GM19438 (cell line): ENCODE results near the gene EPHB1.

Source experiments
- ATAC-seq: cut with Tn5 transposase; IDR thresholded peaks from one replicate; pipeline ENCODE4 v1.9.1; 2021; ENCODE audit warnings: low read depth; ENCODE audit not compliant: unreplicated experiment

The EPHB1 gene

GRCh38 chr3:135170732-135171131 is 375.7 kb downstream of the EPHB1 start:
- no peak for ATAC-seq

- no peak for ATAC-seq
Observed at GRCh38 chr3:135172191-135172869, 377.3 kb downstream of the EPHB1 start.

GRCh38 chr3:135175728-135176277 is 380.7 kb downstream of the EPHB1 start:
- ATAC-seq, result no peak

GRCh38 chr3:135176881-135177280 is 381.8 kb downstream of the EPHB1 start:
- ATAC-seq, result no peak

- ATAC-seq, result no peak
Observed at GRCh38 chr3:135178566-135178965, 383.5 kb downstream of the EPHB1 start.

GRCh38 chr3:135181408-135181807 is 386.3 kb downstream of the EPHB1 start:
- no peak for ATAC-seq

GRCh38 chr3:135182364-135182998 is 387.4 kb downstream of the EPHB1 start:
- ATAC-seq, result no peak

- no peak for ATAC-seq
Observed at GRCh38 chr3:135190658-135191057, 395.6 kb downstream of the EPHB1 start.

GRCh38 chr3:135191708-135192107 is 396.6 kb downstream of the EPHB1 start:
- ATAC-seq, result no peak

GRCh38 chr3:135192929-135193328 is 397.9 kb downstream of the EPHB1 start:
- no peak for ATAC-seq

GRCh38 chr3:135197246-135197645 is 402.2 kb downstream of the EPHB1 start:
- ATAC-seq, result no peak

- no peak for ATAC-seq
Observed at GRCh38 chr3:135197856-135198255, 402.8 kb downstream of the EPHB1 start.

- no peak for ATAC-seq
Observed at GRCh38 chr3:135199137-135199536, 404.1 kb downstream of the EPHB1 start.

- ATAC-seq, result no peak
Observed at GRCh38 chr3:135203026-135203425, 408.0 kb downstream of the EPHB1 start.

GRCh38 chr3:135213213-135213612 is 418.2 kb downstream of the EPHB1 start:
- ATAC-seq, result no peak

- ATAC-seq, result no peak
Observed at GRCh38 chr3:135213822-135214221, 418.8 kb downstream of the EPHB1 start.

GRCh38 chr3:135214400-135214799 is 419.3 kb downstream of the EPHB1 start:
- no peak for ATAC-seq

GRCh38 chr3:135215516-135215915 is 420.5 kb downstream of the EPHB1 start:
- ATAC-seq, result no peak

GRCh38 chr3:135216659-135217058 is 421.6 kb downstream of the EPHB1 start:
- ATAC-seq, result no peak

GRCh38 chr3:135217730-135218129 is 422.7 kb downstream of the EPHB1 start:
- ATAC-seq, result no peak

- no peak for ATAC-seq
Observed at GRCh38 chr3:135218304-135218703, 423.2 kb downstream of the EPHB1 start.

GRCh38 chr3:135218782-135219181 is 423.7 kb downstream of the EPHB1 start:
- ATAC-seq, result no peak
